HG03097 (cell line): ENCODE results near the gene LY9.
"Not testable (repeated sequence)": the region's sequence is repeated elsewhere in the genome, so short reads cannot be mapped to it uniquely, and the experiment has no call there.

Source experiments
- ATAC-seq: cut with Tn5 transposase; IDR thresholded peaks from one replicate; pipeline ENCODE4 v1.9.1; 2021; ENCODE audit not compliant: unreplicated experiment, low FRiP score

LY9 gene

GRCh38 chr1:160862203-160863060, 66.5 kb downstream of the LY9 start, which contains the start of gene CD244:
TSS of gene CD244 (minus strand) at chr1:160862887. CDS start at chr1:160862677, 210 bp downstream.
- no peak for ATAC-seq

GRCh38 chr1:160863061-160863773, 67.2 kb downstream of the LY9 start:
- ATAC-seq = no peak

GRCh38 chr1:160863774-160864131, 67.8 kb downstream of the LY9 start:
- ATAC-seq = no peak

GRCh38 chr1:160864173-160864572, 68.2 kb downstream of the LY9 start:
- no peak for ATAC-seq

- no peak for ATAC-seq
Measured at GRCh38 chr1:160865337-160865736, 69.4 kb downstream of the LY9 start.

- no peak for ATAC-seq
Measured at GRCh38 chr1:160866001-160866694, 70.2 kb downstream of the LY9 start.

- no peak for ATAC-seq
Measured at GRCh38 chr1:160866695-160867260, 70.8 kb downstream of the LY9 start.

GRCh38 chr1:160867651-160868050, 71.7 kb downstream of the LY9 start:
- not testable (repeated sequence) for ATAC-seq

GRCh38 chr1:160868141-160868540, 72.2 kb downstream of the LY9 start:
- no peak for ATAC-seq

GRCh38 chr1:160874935-160875334, 79.0 kb downstream of the LY9 start:
- no peak for ATAC-seq

- not testable (repeated sequence) for ATAC-seq
Measured at GRCh38 chr1:160875591-160875990, 79.6 kb downstream of the LY9 start.

- ATAC-seq = no peak
Measured at GRCh38 chr1:160876311-160876710, 80.3 kb downstream of the LY9 start.

GRCh38 chr1:160877221-160877620, 81.2 kb downstream of the LY9 start:
- ATAC-seq = no peak
